Endodermal cell (in vitro differentiated cells): ENCODE data around the gene MFSD2B. TPM values are rescaled to one million over a fixed set of nuclear protein-coding genes. Genes with fewer than 3 reads are reported as not detected.

Experiments used
- DNase-seq: peaks from one replicate; pipeline ENCODE4 v3.0.0-alpha.2; 2017
- H3K27ac ChIP-seq: 2 replicates; pipeline ENCODE4 v1.5.1; 2013; ENCODE audit warnings: mild to moderate bottlenecking, low read depth, low read length, moderate library complexity
- H3K27me3 ChIP-seq: 2 replicates; pipeline ENCODE4 v1.6.1; 2013; ENCODE audit warnings: mild to moderate bottlenecking, low read length, moderate library complexity; ENCODE audit not compliant: insufficient read depth, control insufficient read depth, poor library complexity, severe bottlenecking
- H3K36me3 ChIP-seq: 2 replicates; pipeline ENCODE4 v1.7.0; 2013; ENCODE audit warnings: mild to moderate bottlenecking, low read length, moderate library complexity; ENCODE audit not compliant: control insufficient read depth, insufficient read depth
- H3K4me1 ChIP-seq: one replicate; pipeline ENCODE4 v1.7.0; 2013; ENCODE audit warnings: low read length; ENCODE audit not compliant: control insufficient read depth, insufficient read depth
- H3K4me3 ChIP-seq: 2 replicates; pipeline ENCODE4 v1.5.1; 2013; ENCODE audit warnings: mild to moderate bottlenecking, low read length, moderate library complexity
- H3K9ac ChIP-seq: 2 replicates; pipeline ENCODE4 v1.6.1; 2013; ENCODE audit warnings: mild to moderate bottlenecking, low read length, moderate library complexity; ENCODE audit not compliant: poor library complexity, severe bottlenecking; ENCODE audit errors: extremely low read depth
- H3K9me3 ChIP-seq: 2 replicates; pipeline ENCODE4 v1.6.1; 2013; ENCODE audit warnings: mild to moderate bottlenecking, low read length, moderate library complexity; ENCODE audit not compliant: control insufficient read depth
- H3K27ac Mint-ChIP-seq: 2 replicates; pipeline ENCODE4 v1.8.0; 2020; ENCODE audit warnings: mixed read lengths
- H3K27me3 Mint-ChIP-seq: 2 replicates; pipeline ENCODE4 v1.8.0; 2021; ENCODE audit warnings: mild to moderate bottlenecking, mixed read lengths; ENCODE audit not compliant: insufficient read depth
- H3K36me3 Mint-ChIP-seq: 2 replicates; pipeline ENCODE4 v1.8.0; 2020; ENCODE audit warnings: low read depth, mixed read lengths
- H3K4me1 Mint-ChIP-seq: 2 replicates; pipeline ENCODE4 v1.8.0; 2020; ENCODE audit warnings: mixed read lengths
- H3K4me3 Mint-ChIP-seq: 2 replicates; pipeline ENCODE4 v1.8.0; 2020; ENCODE audit warnings: mild to moderate bottlenecking, moderate library complexity, mixed read lengths
- H3K9me3 Mint-ChIP-seq: 2 replicates; pipeline ENCODE4 v1.8.0; 2020; ENCODE audit warnings: mild to moderate bottlenecking, mixed read lengths
- WGBS, 2 experiments: methylation state at CpG; one replicate each; pipeline versions ENCODE4 v1.1.5 to v1.1.7; 2013; ENCODE audit warnings: missing lambda C conversion rate in 2 of 2, mixed read lengths in 1 of 2; ENCODE audit not compliant: insufficient coverage in 1 of 2, insufficient read length in 1 of 2; 5-methylcytosine and 5-hydroxymethylcytosine counted together
- total RNA-seq, 2 donors: library from RNA; stranded (reverse); fragmentation: NEBNext Ultra II Directional in 1 of 2; extraction: Animal tissue kit (Norgen Biotek cat#: 25700) in 1 of 2; gene quantifications; 2 replicates in 1 of 2; 3 replicates in 1 of 2; pipeline ENCODE4 v1.2.1, GENCODE V29; 2021
- TF ChIP-seq, protein P1 (sequence below): fragments of 200-600 bp; sonication (generic); conservative IDR thresholded peaks from 2 replicates; pipeline ENCODE4 v1.5.0; 2021; ENCODE audit warnings: antibody characterized with exemption, mild to moderate bottlenecking

MFSD2B gene
- total RNA-seq, 2 donors from 2014 or later = 0.91 to 1.0 TPM

DNA sequence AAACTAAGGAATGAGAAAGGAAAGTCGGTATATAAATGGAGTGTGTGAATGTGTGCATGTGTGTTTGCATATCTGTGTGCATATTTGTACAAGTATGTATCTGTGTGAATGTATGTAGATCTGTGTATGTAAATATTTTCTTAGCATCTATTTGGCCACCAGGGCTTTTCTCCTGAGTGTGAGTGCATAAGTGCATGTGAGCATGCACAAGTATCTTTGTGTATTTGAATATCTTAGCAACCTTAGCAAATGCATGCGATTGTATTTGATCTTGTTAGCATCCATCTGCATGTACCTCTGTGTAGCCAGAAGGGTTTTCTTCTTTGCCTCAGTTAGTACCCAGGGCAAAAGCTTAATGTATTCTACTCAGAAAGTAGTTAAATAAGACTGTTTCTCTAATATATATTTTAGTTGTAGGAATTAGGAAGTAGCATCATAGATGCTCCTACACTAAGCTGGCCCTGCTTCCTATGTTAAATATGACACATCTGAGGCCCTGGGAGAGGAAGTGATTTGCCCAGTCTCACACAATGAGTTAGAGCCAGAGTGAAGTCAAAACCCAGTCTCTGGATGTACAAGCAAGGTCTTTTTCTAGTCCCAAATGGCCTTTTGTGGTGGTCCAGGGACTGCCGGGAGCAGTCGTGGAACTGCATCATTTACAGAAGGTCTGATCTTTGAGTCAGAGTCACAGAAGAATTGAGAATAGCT is 48.8 kb downstream of the MFSD2B start:
- no peaks in the 10 kb centered on the region for H3K9me3 Mint-ChIP-seq
- H3K27me3 Mint-ChIP-seq = no peaks in the 10 kb centered on the region
- Histone ChIP-seq H3K9me3 (no peaks in the 10 kb centered on the region), H3K27me3 (no peaks in the 10 kb centered on the region), H3K4me3 (no peak overlapping the region), H3K36me3 (peaks cover 7% of the 10 kb centered on the region), H3K4me1 (no peaks in the 10 kb centered on the region), H3K27ac (no peak overlapping the region), H3K9ac (no peak overlapping the region)
- no peak overlapping the region for H3K27ac Mint-ChIP-seq
- TF ChIP-seq, protein P1, sequence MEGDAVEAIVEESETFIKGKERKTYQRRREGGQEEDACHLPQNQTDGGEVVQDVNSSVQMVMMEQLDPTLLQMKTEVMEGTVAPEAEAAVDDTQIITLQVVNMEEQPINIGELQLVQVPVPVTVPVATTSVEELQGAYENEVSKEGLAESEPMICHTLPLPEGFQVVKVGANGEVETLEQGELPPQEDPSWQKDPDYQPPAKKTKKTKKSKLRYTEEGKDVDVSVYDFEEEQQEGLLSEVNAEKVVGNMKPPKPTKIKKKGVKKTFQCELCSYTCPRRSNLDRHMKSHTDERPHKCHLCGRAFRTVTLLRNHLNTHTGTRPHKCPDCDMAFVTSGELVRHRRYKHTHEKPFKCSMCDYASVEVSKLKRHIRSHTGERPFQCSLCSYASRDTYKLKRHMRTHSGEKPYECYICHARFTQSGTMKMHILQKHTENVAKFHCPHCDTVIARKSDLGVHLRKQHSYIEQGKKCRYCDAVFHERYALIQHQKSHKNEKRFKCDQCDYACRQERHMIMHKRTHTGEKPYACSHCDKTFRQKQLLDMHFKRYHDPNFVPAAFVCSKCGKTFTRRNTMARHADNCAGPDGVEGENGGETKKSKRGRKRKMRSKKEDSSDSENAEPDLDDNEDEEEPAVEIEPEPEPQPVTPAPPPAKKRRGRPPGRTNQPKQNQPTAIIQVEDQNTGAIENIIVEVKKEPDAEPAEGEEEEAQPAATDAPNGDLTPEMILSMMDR = no peak
- H3K4me1 Mint-ChIP-seq = no peaks in the 10 kb centered on the region
- DNase-seq = no peak
- 92 to 93% methylated on average over 3 to 4 of the region's 4 CpGs for WGBS, 2 experiments
- no peak overlapping the region for H3K4me3 Mint-ChIP-seq
- peaks cover 35% of the 10 kb centered on the region for H3K36me3 Mint-ChIP-seq

DNA sequence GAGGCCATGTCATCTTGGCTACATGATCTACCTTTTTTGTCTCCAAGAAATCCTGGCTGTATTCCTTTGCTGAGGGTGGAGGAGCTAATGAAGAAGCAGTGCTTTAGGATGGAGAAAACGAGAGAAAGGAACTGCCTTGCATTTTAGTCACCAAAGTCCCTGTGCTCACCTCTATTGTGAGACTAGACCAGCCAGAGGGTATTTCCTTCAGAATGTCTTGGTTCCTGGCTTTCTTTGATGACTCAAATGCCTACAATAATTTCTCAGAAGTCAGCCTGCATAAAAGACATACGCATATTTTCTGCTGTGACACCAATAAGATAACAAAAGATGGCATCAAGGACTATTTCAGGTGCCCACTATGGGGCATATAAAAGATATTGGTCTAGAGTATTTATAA is 55.5 kb downstream of the MFSD2B start:
- TF ChIP-seq, protein P1 = no peak
- Mint-ChIP-seq H3K27me3 (no peaks in the 10 kb centered on the region), H3K36me3 (peaks cover 53% of the 10 kb centered on the region), H3K9me3 (no peaks in the 10 kb centered on the region), H3K27ac (no peak overlapping the region), H3K4me3 (no peak overlapping the region), H3K4me1 (no peaks in the 10 kb centered on the region)
- no peak for DNase-seq
- Histone ChIP-seq H3K27me3 (no peaks in the 10 kb centered on the region), H3K4me3 (no peak overlapping the region), H3K9ac (no peak overlapping the region), H3K27ac (no peak overlapping the region), H3K36me3 (peaks cover 49% of the 10 kb centered on the region), H3K4me1 (no peaks in the 10 kb centered on the region), H3K9me3 (no peaks in the 10 kb centered on the region)
- WGBS, 2 experiments = 83 to 91% methylated on average over 2 of the region's 2 CpGs

DNA sequence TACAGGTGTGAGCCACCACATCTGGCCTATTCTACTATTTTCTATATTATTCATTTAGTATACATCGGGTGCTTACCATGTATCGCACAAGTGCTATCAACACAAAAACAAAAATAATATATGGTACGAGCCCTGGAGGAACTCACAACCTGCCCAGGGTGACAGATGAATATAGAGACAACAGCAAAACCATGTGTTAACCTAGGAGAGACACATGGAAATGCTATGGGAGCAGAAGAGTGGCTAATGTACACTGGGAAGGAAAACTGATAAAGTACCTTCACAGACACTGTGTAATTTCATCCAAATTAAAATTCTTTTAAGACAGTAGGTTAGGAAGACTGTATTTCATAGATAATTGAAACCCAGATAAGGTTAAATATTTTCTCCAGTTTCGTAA is 62.4 kb downstream of the MFSD2B start:
- Histone ChIP-seq H3K27me3 (no peaks in the 10 kb centered on the region), H3K36me3 (peaks cover 53% of the 10 kb centered on the region), H3K4me3 (no peak overlapping the region), H3K4me1 (no peaks in the 10 kb centered on the region), H3K27ac (no peak overlapping the region), H3K9ac (no peak overlapping the region), H3K9me3 (no peaks in the 10 kb centered on the region)
- no peaks in the 10 kb centered on the region for H3K9me3 Mint-ChIP-seq
- 99 to 100% methylated on average over 1 to 4 of the region's 4 CpGs for WGBS, 2 experiments
- TF ChIP-seq, protein P1 = no peak
- peaks cover 34% of the 10 kb centered on the region for H3K36me3 Mint-ChIP-seq
- no peak overlapping the region for H3K27ac Mint-ChIP-seq
- peaks cover 5% of the 10 kb centered on the region for H3K4me1 Mint-ChIP-seq
- H3K4me3 Mint-ChIP-seq = no peak overlapping the region
- DNase-seq = no peak
- H3K27me3 Mint-ChIP-seq = no peaks in the 10 kb centered on the region
